DND-41 (cell line): Measurements from ENCODE around the gene TGFB1.

Experiments used
- ATAC-seq: fragments of 200-7000 bp; cut with Tn5 transposase; 3 replicates; pipeline ENCODE4 v1.9.1; 2021; ENCODE audit warnings: low read depth; ENCODE audit not compliant: insufficient read depth
- DNase-seq: peaks from one replicate; pipeline ENCODE4 v3.0.0-alpha.2; 2020
- H2AFZ ChIP-seq: 2 replicates; pipeline ENCODE4 v1.6.0; 2012; ENCODE audit warnings: low read depth, low read length
- H3K27ac ChIP-seq: 2 replicates; pipeline ENCODE4 v1.5.1; 2012; ENCODE audit warnings: low read length, inconsistent platforms
- H3K27me3 ChIP-seq: fragments of 200-600 bp; sonication (generic); 2 replicates; pipeline ENCODE4 v1.6.0; 2012; ENCODE audit warnings: low read length, mild to moderate bottlenecking, inconsistent platforms; ENCODE audit not compliant: insufficient read depth, poor library complexity
- H3K36me3 ChIP-seq: 2 replicates; pipeline ENCODE4 v1.5.1; 2012; ENCODE audit warnings: low read length, inconsistent platforms; ENCODE audit not compliant: insufficient read depth
- H3K4me1 ChIP-seq: 2 replicates; pipeline ENCODE4 v1.5.1; 2012; ENCODE audit warnings: mild to moderate bottlenecking, low read length; ENCODE audit not compliant: insufficient read depth
- H3K4me2 ChIP-seq: 2 replicates; pipeline ENCODE4 v1.6.0; 2012; ENCODE audit warnings: mild to moderate bottlenecking, moderate library complexity, low read length, inconsistent platforms; ENCODE audit not compliant: insufficient read depth
- H3K4me3 ChIP-seq, 2 experiments: fragments of 200-600 bp in 1 of 2; shearing (Covaris generic) in 1 of 2; 2 replicates each; pipeline ENCODE4 v1.5.1; 2012 to 2016; ENCODE audit warnings: inconsistent platforms in 2 of 2, low read length in 2 of 2, mild to moderate bottlenecking in 2 of 2, low read depth in 1 of 2, moderate library complexity in 1 of 2
- H3K79me2 ChIP-seq: 2 replicates; pipeline ENCODE4 v1.6.0; 2012; ENCODE audit warnings: low read length, inconsistent platforms; ENCODE audit not compliant: insufficient read depth
- H3K9ac ChIP-seq: 2 replicates; pipeline ENCODE4 v1.6.0; 2012; ENCODE audit warnings: low read depth, mild to moderate bottlenecking, inconsistent platforms, low read length, moderate library complexity
- H3K9me3 ChIP-seq: 2 replicates; pipeline ENCODE4 v1.5.1; 2012; ENCODE audit warnings: low read length, moderate library complexity, mild to moderate bottlenecking, inconsistent platforms; ENCODE audit not compliant: insufficient read depth, severe bottlenecking
- H4K20me1 ChIP-seq: 2 replicates; pipeline ENCODE4 v1.6.0; 2012; ENCODE audit warnings: low read length; ENCODE audit not compliant: insufficient read depth
- CTCF ChIP-seq: IDR thresholded peaks from 2 replicates; pipeline ENCODE4 v1.5.1; 2012; ENCODE audit warnings: borderline replicate concordance, low read length, moderate library complexity, mild to moderate bottlenecking; ENCODE audit not compliant: poor library complexity, severe bottlenecking; ENCODE audit errors: extremely low read depth
- EZH2 ChIP-seq: IDR thresholded peaks from 3 replicates; pipeline ENCODE4 v1.6.1; 2012; ENCODE audit warnings: borderline replicate concordance, low read depth, mild to moderate bottlenecking, moderate library complexity, low read length, inconsistent platforms; ENCODE audit not compliant: severe bottlenecking

TGFB1 gene

GRCh38 chr19:41339936-41340335, 13.8 kb downstream of the TGFB1 start:
- Histone ChIP-seq H3K9ac (no peak overlapping the region), H2AFZ (no peak overlapping the region), H3K4me3 (no peak overlapping the region), H3K27me3 (no peaks in the 10 kb centered on the region), H4K20me1 (peaks cover 24% of the 10 kb centered on the region; the same call in 1 of the 2 replicates), H3K4me1 (no peaks in the 10 kb centered on the region), H3K27ac (no peak overlapping the region), H3K36me3 (peaks cover 81% of the 10 kb centered on the region), H3K4me2 (no peak overlapping the region), H3K9me3 (no peaks in the 10 kb centered on the region), H3K79me2 (peaks cover 25% of the 10 kb centered on the region)
- TF ChIP-seq EZH2 (no peak), CTCF (no peak)
- no peak for DNase-seq
- ATAC-seq, result no peak

DNA sequence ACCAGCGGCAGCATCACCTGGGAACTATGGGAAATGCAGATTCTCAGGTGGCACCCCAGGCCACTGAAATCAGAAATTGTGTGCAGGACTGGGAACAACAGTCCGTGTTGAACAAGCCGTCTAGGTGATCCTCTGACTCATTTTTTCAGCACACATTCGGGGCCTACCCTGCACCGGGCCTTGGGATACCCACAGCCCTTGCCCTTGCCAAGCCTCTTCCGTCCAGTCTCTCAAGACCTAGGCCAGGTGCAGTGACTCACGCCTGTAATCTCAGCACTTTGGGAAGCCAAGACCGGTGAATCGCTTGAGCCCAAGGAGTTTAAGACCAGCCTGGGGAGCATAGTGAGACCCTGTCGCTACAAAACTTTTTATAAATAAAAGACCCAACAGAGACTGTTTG, 18.3 kb downstream of the TGFB1 start:
- Histone ChIP-seq H3K79me2 (peaks cover 20% of the 10 kb centered on the region; the same call in 1 of the 2 replicates), H4K20me1 (peaks cover 24% of the 10 kb centered on the region; the same call in 1 of the 2 replicates), H3K4me1 (no peaks in the 10 kb centered on the region), H3K4me3 (no peak overlapping the region), H3K4me2 (no peak overlapping the region), H3K9ac (no peak overlapping the region), H3K27me3 (no peaks in the 10 kb centered on the region), H2AFZ (no peak overlapping the region), H3K36me3 (peaks cover 79% of the 10 kb centered on the region), H3K9me3 (no peaks in the 10 kb centered on the region), H3K27ac (no peak overlapping the region)
- ATAC-seq (no peak), DNase-seq (no peak)
- no peak for TF ChIP-seq CTCF
- no peak for TF ChIP-seq EZH2

- Histone ChIP-seq H3K79me2 (peaks cover 21% of the 10 kb centered on the region; the same call in 1 of the 2 replicates), H3K27me3 (no peaks in the 10 kb centered on the region), H3K36me3 (peaks cover 78% of the 10 kb centered on the region), H3K4me3 (no peak overlapping the region), H3K9me3 (no peaks in the 10 kb centered on the region), H3K4me2 (no peak overlapping the region), H3K27ac (no peak overlapping the region), H3K4me1 (no peaks in the 10 kb centered on the region), H2AFZ (no peak overlapping the region), H4K20me1 (peaks cover 21% of the 10 kb centered on the region; the same call in 1 of the 2 replicates), H3K9ac (no peak overlapping the region)
- DNase-seq, result no peak
- ATAC-seq, result no peak
- TF ChIP-seq CTCF (no peak), EZH2 (no peak)
These were observed 18.9 kb downstream of the TGFB1 start for GRCh38 chr19:41334793-41335192.

GRCh38 chr19:41332468-41332867, 21.3 kb downstream of the TGFB1 start:
- Histone ChIP-seq H4K20me1 (peaks cover 29% of the 10 kb centered on the region), H3K36me3 (peaks cover 81% of the 10 kb centered on the region), H3K4me2 (no peak overlapping the region), H3K27ac (no peak overlapping the region), H3K27me3 (no peaks in the 10 kb centered on the region), H3K4me1 (no peaks in the 10 kb centered on the region), H2AFZ (no peak overlapping the region), H3K9me3 (no peaks in the 10 kb centered on the region), H3K79me2 (peaks cover 17% of the 10 kb centered on the region), H3K9ac (no peak overlapping the region), H3K4me3 (no peak overlapping the region)
- ATAC-seq (no peak), DNase-seq (no peak)
- TF ChIP-seq EZH2 (no peak), CTCF (no peak)
